IMR-90 (cell line): Measurements from ENCODE around the gene PNMA8B. TPM values are rescaled to one million over a fixed set of nuclear protein-coding genes. Genes with fewer than 3 reads are reported as not detected.

ENCODE experiments used
- ATAC-seq: fragments of 200-7000 bp; cut with Tn5 transposase; 2 replicates; pipeline ENCODE4 v1.9.1; 2020; ENCODE audit warnings: low read depth, mild to moderate bottlenecking, moderate library complexity
- BruUV-seq: library from RNA; stranded (reverse); fragments of 400-500 nt; replicated peaks from 2 replicates; lab custom pipeline; 2021; lab: Mats Ljungman, UMichigan
- CTCF ChIA-PET: fragments of 300-600 bp; formaldehyde crosslinking; extraction: SDS; loops from one replicate; lab custom pipeline; 2021; ENCODE audit warnings: antibody characterized with exemption; lab: Yijun Ruan, JAX
- POLR2A ChIA-PET: fragments of 300-600 bp; sonication (Branson Sonifier 250); formaldehyde crosslinking; loops from one replicate; lab custom pipeline; 2022; ENCODE audit warnings: antibody characterized with exemption; ENCODE audit not compliant: unreplicated experiment; lab: Charles Lee
- DNase-seq: peaks from one replicate; pipeline ENCODE4 v3.0.0; 2013
- H2AFZ ChIP-seq: replicated peaks from 2 replicates; pipeline ENCODE3; 2013; ENCODE audit warnings: low read length, mild to moderate bottlenecking; ENCODE audit not compliant: poor library complexity
- H2AK5ac ChIP-seq: 2 replicates; pipeline ENCODE4 v1.6.1; 2013; ENCODE audit warnings: low read depth, low read length, inconsistent platforms
- H2AK9ac ChIP-seq: replicated peaks from 2 replicates; pipeline ENCODE3; 2013; ENCODE audit warnings: mild to moderate bottlenecking, low read depth, low read length, moderate library complexity; ENCODE audit not compliant: poor library complexity
- H2BK120ac ChIP-seq: 2 replicates; pipeline ENCODE4 v1.6.1; 2013; ENCODE audit warnings: low read depth, low read length, inconsistent platforms
- H2BK15ac ChIP-seq: 3 replicates; pipeline ENCODE4 v1.6.1; 2013; ENCODE audit warnings: low read depth, low read length, inconsistent platforms
- H2BK20ac ChIP-seq: 2 replicates; pipeline ENCODE4 v1.6.1; 2013; ENCODE audit warnings: low read depth, mild to moderate bottlenecking, inconsistent platforms, low read length, moderate library complexity
- H2BK5ac ChIP-seq: 2 replicates; pipeline ENCODE4 v1.6.1; 2013; ENCODE audit warnings: mild to moderate bottlenecking, low read depth, low read length, inconsistent platforms; ENCODE audit not compliant: poor library complexity, severe bottlenecking
- H3K14ac ChIP-seq: replicated peaks from 2 replicates; pipeline ENCODE4 v1.6.1; 2013; ENCODE audit warnings: low read depth, low read length, inconsistent platforms
- H3K18ac ChIP-seq: 2 replicates; pipeline ENCODE4 v1.6.1; 2013; ENCODE audit warnings: low read depth, low read length, control low read depth
- H3K23ac ChIP-seq: 2 replicates; pipeline ENCODE4 v1.6.1; 2013; ENCODE audit warnings: low read depth, low read length, inconsistent platforms
- H3K27ac ChIP-seq: 2 replicates; pipeline ENCODE4 v1.5.1; 2013; ENCODE audit warnings: mild to moderate bottlenecking, control low read depth, low read length; ENCODE audit not compliant: insufficient read depth
- H3K27me3 ChIP-seq: 2 replicates; pipeline ENCODE4 v1.6.1; 2013; ENCODE audit warnings: low read length; ENCODE audit not compliant: control insufficient read depth, insufficient read depth
- H3K36me3 ChIP-seq: 2 replicates; pipeline ENCODE4 v1.6.1; 2013; ENCODE audit warnings: low read length, mixed read lengths; ENCODE audit not compliant: control insufficient read depth, insufficient read depth
- H3K4ac ChIP-seq: 2 replicates; pipeline ENCODE4 v1.6.1; 2013; ENCODE audit warnings: low read depth, low read length, inconsistent platforms
- H3K4me1 ChIP-seq: 2 replicates; pipeline ENCODE4 v1.6.1; 2013; ENCODE audit warnings: low read length, mixed read lengths; ENCODE audit not compliant: control insufficient read depth, insufficient read depth
- H3K4me2 ChIP-seq: 2 replicates; pipeline ENCODE4 v1.6.1; 2013; ENCODE audit warnings: low read depth, mild to moderate bottlenecking, control low read depth, low read length, moderate library complexity
- H3K4me3 ChIP-seq: 2 replicates; pipeline ENCODE4 v1.5.1; 2013; ENCODE audit warnings: low read depth, mild to moderate bottlenecking, control low read depth, low read length, moderate library complexity; ENCODE audit not compliant: insufficient read depth
- H3K56ac ChIP-seq: 2 replicates; pipeline ENCODE4 v1.6.1; 2013; ENCODE audit warnings: low read length, inconsistent platforms; ENCODE audit not compliant: insufficient read depth; ENCODE audit errors: extremely low read depth
- H3K79me1 ChIP-seq, 2 experiments: 2 replicates each; pipeline ENCODE4 v1.6.1; 2013; ENCODE audit warnings: low read length in 2 of 2, inconsistent platforms in 1 of 2, low read depth in 1 of 2
- H3K9ac ChIP-seq: 2 replicates; pipeline ENCODE4 v1.6.1; 2013; ENCODE audit warnings: low read depth, low read length, control low read depth
- H3K9me1 ChIP-seq: 2 replicates; pipeline ENCODE4 v1.6.1; 2013; ENCODE audit warnings: low read length, inconsistent platforms; ENCODE audit not compliant: insufficient read depth
- H3K9me3 ChIP-seq: 2 replicates; pipeline ENCODE4 v1.6.1; 2013; ENCODE audit warnings: low read length; ENCODE audit not compliant: control insufficient read depth, insufficient read depth
- H4K20me1 ChIP-seq: 2 replicates; pipeline ENCODE4 v1.6.1; 2013; ENCODE audit warnings: low read length, inconsistent platforms; ENCODE audit not compliant: insufficient read depth
- H4K5ac ChIP-seq: 2 replicates; pipeline ENCODE4 v1.6.1; 2013; ENCODE audit warnings: mild to moderate bottlenecking, low read depth, low read length, control low read depth
- H4K8ac ChIP-seq, 2 experiments: 2 replicates each; pipeline ENCODE4 v1.6.1; 2013; ENCODE audit warnings: low read depth in 2 of 2, low read length in 2 of 2, control low read depth in 1 of 2, inconsistent platforms in 1 of 2
- H4K91ac ChIP-seq: 2 replicates; pipeline ENCODE4 v1.6.1; 2013; ENCODE audit warnings: low read depth, low read length, inconsistent platforms; ENCODE audit not compliant: insufficient read depth
- CEBPB ChIP-seq: IDR thresholded peaks from 2 replicates; pipeline ENCODE4 v1.6.1; 2012; ENCODE audit warnings: low read depth, low read length, improper control_type of control experiment
- CTCF ChIP-seq: conservative IDR thresholded peaks from 2 replicates; pipeline ENCODE4 v1.5.1; 2012; ENCODE audit warnings: mild to moderate bottlenecking, low read depth, low read length, improper control_type of control experiment
- FOS ChIP-seq: fragments of 150-350 bp; IDR thresholded peaks from 2 replicates; pipeline ENCODE4 v1.6.1; 2016; ENCODE audit warnings: low read depth, low read length
- POLR2A ChIP-seq: IDR thresholded peaks from 2 replicates; pipeline ENCODE4 v1.6.1; 2012; ENCODE audit warnings: mild to moderate bottlenecking, low read depth, low read length
- RAD21 ChIP-seq: IDR thresholded peaks from 2 replicates; pipeline ENCODE4 v1.6.1; 2012; ENCODE audit warnings: low read length, improper control_type of control experiment
- SMC3 ChIP-seq: fragments of 150-350 bp; IDR thresholded peaks from 2 replicates; pipeline ENCODE4 v1.6.1; 2016; ENCODE audit warnings: low read depth, mild to moderate bottlenecking, antibody characterized with exemption, low read length, moderate library complexity
- WGBS, 2 experiments: methylation state at CpG; one replicate each; pipeline versions ENCODE4 v1.1.5 to v1.1.7; 2013; ENCODE audit warnings: missing lambda C conversion rate in 2 of 2; ENCODE audit not compliant: insufficient read length in 1 of 2; ENCODE audit errors: extremely low coverage in 2 of 2; 5-methylcytosine and 5-hydroxymethylcytosine counted together
- dilution Hi-C: fragments of 300-500 bp; cut with HindIII; formaldehyde crosslinking; loops from one replicate; pipeline ENCODE4 v1.14.3; 2018; ENCODE audit warnings: low sequenced_read_pairs; ENCODE audit not compliant: unreplicated experiment
- in situ Hi-C: fragments of 300-500 bp; cut with MboI; formaldehyde crosslinking; loops from 3 replicates; pipeline ENCODE4 v1.14.3; 2019; ENCODE audit warnings: low sequenced_read_pairs, inconsistent platforms, mixed read lengths
- intact Hi-C: fragments of 100-400 bp; cut with micrococcal nuclease; formaldehyde crosslinking; loops from 2 replicates; pipeline ENCODE4 v1.10.0; 2022
- polyA plus RNA-seq, 3 experiments: library from polyadenylated mRNA; depleted of rRNA; stranded (reverse); fragments of >200 nt; gene quantifications; 2 replicates each; pipeline ENCODE4 v1.2.3, GENCODE V29; 2012; ENCODE audit warnings: low replicate concordance in 1 of 3
- total RNA-seq: library from RNA; depleted of rRNA; stranded (reverse); fragments of >200 nt; gene quantifications from 2 replicates; pipeline ENCODE4 v1.2.3, GENCODE V29; 2012

PNMA8B gene
- total and polyA plus RNA-seq, 2 of the 4 experiments (the other 2 are of a cell fraction) = 0.12 to 0.18 TPM

GRCh38 chr19:46480415-46480814 lies 15.3 kb downstream of the PNMA8B start:
- no peak overlapping the region for H2BK15ac ChIP-seq
- H4K8ac ChIP-seq = peak overlapping the region; percentile 66 to 70; a peak in 2 of 4 replicates
- H3K4ac ChIP-seq = no peak overlapping the region; the same call in 1 of the 2 replicates
- no TSS peak for BruUV-seq
- no peak overlapping the region for H2BK20ac ChIP-seq
- H2BK120ac ChIP-seq = 0 out of 2 replicates have a peak overlapping the region, but pooled peaks have one; percentile 69
- H3K9me1 ChIP-seq = peaks cover 3% of the 10 kb centered on the region; the same call in 1 of the 2 replicates
- no peak overlapping the region for H4K91ac ChIP-seq
- H3K18ac ChIP-seq = no peak overlapping the region
- H3K56ac ChIP-seq = no peak overlapping the region
- in situ Hi-C loops = loop anchor here (10.0 kb wide), 1 partner anchor 196 kb away; no protein-coding TSS in a partner anchor
- no peak overlapping the region for H3K23ac ChIP-seq
- H3K9ac ChIP-seq = no peak overlapping the region
- peak; percentile 78 for ATAC-seq
- intact Hi-C loops = no loop called here
- TF ChIP-seq FOS (no peak), POLR2A (no peak), RAD21 (no peak), CTCF (no peak), SMC3 (no peak), CEBPB (no peak)
- H2AK9ac ChIP-seq = no peak overlapping the region
- H2AK5ac ChIP-seq = no peak overlapping the region
- no peak overlapping the region; the same call in 1 of the 2 replicates for H3K14ac ChIP-seq
- peak overlapping the region; percentile 96; the same call in 1 of the 2 replicates for H3K27ac ChIP-seq
- ChIA-PET POLR2A (interaction anchor here (0.5 to 0.6 kb wide), 3 partner anchors 35 to 619 kb away, joined by 3 to 16 read pairs (median 12); no protein-coding TSS in a partner anchor), CTCF (no interaction called here)
- no peak overlapping the region; the same call in 1 of the 2 replicates for H4K5ac ChIP-seq
- no CpG with 5 or more reads among the region's 12 CpGs for WGBS, 2 experiments
- H3K9me3 ChIP-seq = no peaks in the 10 kb centered on the region
- dilution Hi-C loops = no loop called here
- no peaks in the 10 kb centered on the region for H3K79me1 ChIP-seq
- peaks cover 6% of the 10 kb centered on the region for H3K4me1 ChIP-seq
- peak overlapping the region; percentile 72 for H2BK5ac ChIP-seq
- H3K36me3 ChIP-seq = no peaks in the 10 kb centered on the region
- H2AFZ ChIP-seq = no peak overlapping the region
- no peaks in the 10 kb centered on the region for H4K20me1 ChIP-seq
- H3K4me2 ChIP-seq = peak overlapping the region; percentile 77
- no peak overlapping the region for H3K4me3 ChIP-seq
- no peaks in the 10 kb centered on the region for H3K27me3 ChIP-seq
- DNase-seq = peak; percentile 82
